ENCODE results near the gene NPFFR1.

Gene NPFFR1

DNA sequence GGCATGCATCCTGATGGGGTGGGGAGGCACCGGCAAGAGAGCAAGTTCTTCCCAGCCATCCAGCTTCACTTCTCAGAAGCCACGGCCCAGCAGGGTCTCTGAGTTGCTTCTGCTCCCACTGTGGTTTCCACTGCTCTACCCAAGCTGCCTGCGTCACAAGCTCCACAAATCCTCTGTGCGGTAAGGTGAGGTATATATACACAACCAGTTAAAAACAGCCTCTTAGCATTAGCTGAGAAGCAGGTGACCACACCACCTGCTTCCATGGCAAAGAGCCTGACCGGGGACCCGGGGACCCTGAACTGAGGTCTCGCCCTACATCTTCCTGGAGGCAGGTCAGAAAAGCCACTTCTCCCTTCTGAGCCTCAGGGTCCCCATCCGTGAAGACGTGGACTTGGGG lies 46.9 kb upstream of the NPFFR1 start:
- no peaks in the 10 kb centered on the region for H3K36me3 ChIP-seq (ENCODE audit: control insufficient read depth, insufficient read depth, low read length)

DNA sequence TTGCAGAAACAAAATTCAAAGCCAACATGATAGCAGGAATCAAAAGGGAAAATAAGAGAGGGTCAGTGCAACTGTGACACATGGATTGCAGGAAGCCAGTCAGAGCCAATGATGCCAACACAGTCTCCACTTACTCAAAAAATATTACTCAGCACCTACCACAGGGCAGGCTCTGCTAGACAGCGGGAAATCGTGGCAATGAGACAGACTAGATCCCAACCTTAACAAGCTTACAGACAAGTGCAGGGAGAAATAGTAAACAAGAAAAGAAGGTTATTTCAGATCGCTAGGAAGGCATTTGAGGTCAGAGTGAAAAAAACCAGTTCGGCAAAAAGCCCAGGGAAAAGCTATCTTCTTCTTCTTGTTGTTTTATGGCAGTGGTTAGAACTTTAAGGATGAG lies 45.2 kb upstream of the NPFFR1 start:
- H3K4me2 ChIP-seq (ENCODE audit: low read length) = no peak overlapping the region
- TF ChIP-seq, protein P1, sequence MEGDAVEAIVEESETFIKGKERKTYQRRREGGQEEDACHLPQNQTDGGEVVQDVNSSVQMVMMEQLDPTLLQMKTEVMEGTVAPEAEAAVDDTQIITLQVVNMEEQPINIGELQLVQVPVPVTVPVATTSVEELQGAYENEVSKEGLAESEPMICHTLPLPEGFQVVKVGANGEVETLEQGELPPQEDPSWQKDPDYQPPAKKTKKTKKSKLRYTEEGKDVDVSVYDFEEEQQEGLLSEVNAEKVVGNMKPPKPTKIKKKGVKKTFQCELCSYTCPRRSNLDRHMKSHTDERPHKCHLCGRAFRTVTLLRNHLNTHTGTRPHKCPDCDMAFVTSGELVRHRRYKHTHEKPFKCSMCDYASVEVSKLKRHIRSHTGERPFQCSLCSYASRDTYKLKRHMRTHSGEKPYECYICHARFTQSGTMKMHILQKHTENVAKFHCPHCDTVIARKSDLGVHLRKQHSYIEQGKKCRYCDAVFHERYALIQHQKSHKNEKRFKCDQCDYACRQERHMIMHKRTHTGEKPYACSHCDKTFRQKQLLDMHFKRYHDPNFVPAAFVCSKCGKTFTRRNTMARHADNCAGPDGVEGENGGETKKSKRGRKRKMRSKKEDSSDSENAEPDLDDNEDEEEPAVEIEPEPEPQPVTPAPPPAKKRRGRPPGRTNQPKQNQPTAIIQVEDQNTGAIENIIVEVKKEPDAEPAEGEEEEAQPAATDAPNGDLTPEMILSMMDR (IDR thresholded peaks at IDR 0.05) = no peak
- H3K9me3 ChIP-seq (ENCODE audit: control insufficient read depth, low read length) = no peaks in the 10 kb centered on the region
- peaks cover 5% of the 10 kb centered on the region for H3K4me1 ChIP-seq
- H3K9ac ChIP-seq = no peak overlapping the region
- H3K4me3 ChIP-seq (ENCODE audit: low read depth, low read length) = no peak overlapping the region
- no peaks in the 10 kb centered on the region for H3K36me3 ChIP-seq (ENCODE audit: control insufficient read depth, insufficient read depth, low read length)
- H3K79me2 ChIP-seq = no peaks in the 10 kb centered on the region
- no peak overlapping the region for H2AFZ ChIP-seq
- no peak overlapping the region for H3K27ac ChIP-seq
- no peaks in the 10 kb centered on the region for H3K27me3 ChIP-seq (ENCODE audit: control insufficient read depth, insufficient read depth, low read length)

More for the DNA sequence above, 46.9 kb upstream of the NPFFR1 start:
- H3K4me2 ChIP-seq (ENCODE audit: low read length) = no peak overlapping the region
- H3K4me3 ChIP-seq (ENCODE audit: low read depth, low read length) = no peak overlapping the region
- H3K27me3 ChIP-seq (ENCODE audit: control insufficient read depth, insufficient read depth, low read length) = no peaks in the 10 kb centered on the region
- TF ChIP-seq, protein P1 (IDR thresholded peaks at IDR 0.05) = no peak
- H3K27ac ChIP-seq = no peak overlapping the region
- H3K79me2 ChIP-seq = no peaks in the 10 kb centered on the region
- H3K9ac ChIP-seq = no peak overlapping the region
- H3K4me1 ChIP-seq = peaks cover 5% of the 10 kb centered on the region
- no peak overlapping the region for H2AFZ ChIP-seq
- no peaks in the 10 kb centered on the region for H3K9me3 ChIP-seq (ENCODE audit: control insufficient read depth, low read length)

DNA sequence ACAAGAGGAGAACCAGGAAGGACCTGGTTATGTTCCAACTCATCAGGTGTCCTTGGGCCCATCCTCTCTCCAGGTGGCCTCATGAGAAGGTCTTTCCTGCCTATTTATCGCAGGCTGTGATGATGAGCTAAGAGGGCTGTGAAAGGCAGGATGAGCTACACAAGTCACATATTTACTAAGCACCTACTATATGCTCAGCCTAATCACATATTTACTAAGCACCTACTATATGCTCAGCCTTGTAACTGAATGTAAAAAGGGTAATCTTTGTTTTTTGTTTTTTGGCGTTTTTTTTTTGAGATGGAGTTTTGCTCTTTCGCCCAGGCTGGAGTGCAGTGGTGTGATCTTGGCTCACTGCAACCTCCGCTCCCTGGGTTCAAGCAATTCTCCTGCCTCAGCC lies 44.2 kb upstream of the NPFFR1 start:
- Histone ChIP-seq H3K27ac (no peak overlapping the region), H2AFZ (no peak overlapping the region), H3K9ac (no peak overlapping the region), H3K4me1 (peaks cover 5% of the 10 kb centered on the region), H3K27me3 (ENCODE audit: control insufficient read depth, insufficient read depth, low read length) (no peaks in the 10 kb centered on the region), H3K4me2 (ENCODE audit: low read length) (no peak overlapping the region), H3K9me3 (ENCODE audit: control insufficient read depth, low read length) (no peaks in the 10 kb centered on the region), H3K4me3 (ENCODE audit: low read depth, low read length) (no peak overlapping the region), H3K79me2 (no peaks in the 10 kb centered on the region), H3K36me3 (ENCODE audit: control insufficient read depth, insufficient read depth, low read length) (no peaks in the 10 kb centered on the region)
- TF ChIP-seq, protein P1 (IDR thresholded peaks at IDR 0.05) = no peak

DNA sequence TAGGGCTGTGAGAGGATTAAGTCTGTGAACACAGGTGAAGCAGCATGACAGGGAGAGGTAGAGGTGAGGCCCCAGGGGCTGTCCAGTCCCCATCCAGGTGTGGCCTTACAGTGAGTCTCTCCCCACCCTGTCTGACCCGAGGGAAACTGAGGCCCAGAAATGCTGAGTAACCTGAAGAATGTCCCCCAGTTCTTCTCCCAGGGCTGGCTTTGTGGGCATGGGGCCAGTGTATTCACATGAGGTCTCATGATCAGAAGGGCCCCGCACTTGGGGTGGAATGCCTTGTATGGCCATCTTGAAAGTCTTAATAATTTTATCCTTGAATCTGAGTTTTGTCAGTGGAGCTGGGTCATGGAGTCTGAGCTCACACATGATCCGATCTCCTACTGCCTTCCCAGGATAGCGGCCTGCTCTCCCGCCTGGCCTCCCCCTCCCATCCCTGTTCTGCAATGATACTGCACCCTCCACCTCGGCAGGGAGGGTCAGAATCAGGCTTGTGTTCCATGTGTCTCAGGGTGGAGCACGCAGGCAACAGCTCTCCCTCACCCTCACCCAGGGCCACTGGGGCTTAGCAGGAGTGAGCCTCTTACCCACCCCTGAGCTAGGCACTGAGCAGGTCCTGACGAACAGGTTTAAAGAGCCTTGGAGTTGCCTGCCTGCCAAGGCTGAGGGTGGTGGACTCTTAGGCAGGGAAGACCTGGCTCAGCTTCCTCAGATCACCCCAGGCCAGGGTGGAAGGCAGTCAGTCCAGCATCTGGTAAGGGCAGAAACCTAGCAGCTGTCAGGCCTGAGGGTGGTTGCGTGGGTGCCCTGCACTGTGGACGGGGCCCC lies 41.4 kb upstream of the NPFFR1 start:
- Histone ChIP-seq H3K27ac (no peak overlapping the region), H3K27me3 (ENCODE audit: control insufficient read depth, insufficient read depth, low read length) (no peaks in the 10 kb centered on the region)

More for the DNA sequence above, 41.4 kb upstream of the NPFFR1 start:
- H3K79me2 ChIP-seq = no peaks in the 10 kb centered on the region
- no peaks in the 10 kb centered on the region for H3K36me3 ChIP-seq (ENCODE audit: control insufficient read depth, insufficient read depth, low read length)
- no peak overlapping the region for H2AFZ ChIP-seq
- H3K4me1 ChIP-seq = no peaks in the 10 kb centered on the region
- TF ChIP-seq, protein P1 (IDR thresholded peaks at IDR 0.05) = no peak
- no peak overlapping the region for H3K4me3 ChIP-seq (ENCODE audit: low read depth, low read length)
- H3K4me2 ChIP-seq (ENCODE audit: low read length) = no peak overlapping the region
- no peaks in the 10 kb centered on the region for H3K9me3 ChIP-seq (ENCODE audit: control insufficient read depth, low read length)
- no peak overlapping the region for H3K9ac ChIP-seq
